ENCODE data around the gene VAV2.

VAV2 gene

GRCh38 chr9:133952598-133953550 lies 39.2 kb downstream of the VAV2 start:
- no peak for DNase-seq (ENCODE audit: low read depth)

DNA sequence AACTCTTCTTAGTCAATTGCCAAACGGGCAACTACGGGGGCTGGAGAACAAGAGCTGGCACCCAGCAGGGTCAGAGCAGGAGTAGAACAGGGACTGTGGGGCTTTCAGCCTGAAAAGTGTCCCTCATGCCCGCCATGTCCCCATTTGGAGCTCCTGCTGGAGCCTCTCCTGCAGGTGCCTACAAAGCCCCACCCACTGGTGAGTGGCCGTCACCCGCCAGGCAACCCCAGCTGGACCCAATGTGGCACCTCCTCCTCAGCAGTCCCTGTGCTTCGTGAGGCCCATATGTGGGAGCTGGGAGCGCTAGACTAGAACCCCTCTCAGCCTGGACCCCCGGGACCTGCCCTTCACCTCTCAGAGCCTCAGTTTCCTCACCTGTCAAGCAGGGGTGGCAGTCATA lies 40.9 kb downstream of the VAV2 start:
- no peak for DNase-seq (ENCODE audit: low read depth)

DNA sequence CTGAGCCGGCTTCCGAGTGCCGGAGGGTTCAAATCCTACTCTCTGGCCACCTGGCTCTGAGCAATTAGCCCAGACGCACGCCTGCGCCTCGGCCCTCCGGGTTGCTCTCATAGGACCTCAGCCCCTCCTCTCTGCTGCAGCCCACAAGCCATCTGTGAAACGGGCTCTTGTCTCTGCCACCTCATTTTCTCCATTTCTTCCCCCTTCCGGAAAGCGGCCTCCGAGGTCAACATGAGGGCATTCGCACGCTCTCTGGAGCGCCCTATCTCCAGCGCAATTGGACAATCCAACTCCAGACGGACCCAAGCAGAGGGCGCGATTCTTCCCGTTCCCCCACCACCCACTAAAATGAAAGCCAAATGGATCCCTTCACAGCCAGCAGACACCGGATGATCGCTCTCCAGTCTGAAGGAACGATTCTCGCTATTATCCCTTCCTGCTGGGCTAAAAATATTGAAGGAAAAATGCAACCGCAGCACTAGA lies 41.5 kb downstream of the VAV2 start:
- DNase-seq (ENCODE audit: low read depth), result no peak

DNA sequence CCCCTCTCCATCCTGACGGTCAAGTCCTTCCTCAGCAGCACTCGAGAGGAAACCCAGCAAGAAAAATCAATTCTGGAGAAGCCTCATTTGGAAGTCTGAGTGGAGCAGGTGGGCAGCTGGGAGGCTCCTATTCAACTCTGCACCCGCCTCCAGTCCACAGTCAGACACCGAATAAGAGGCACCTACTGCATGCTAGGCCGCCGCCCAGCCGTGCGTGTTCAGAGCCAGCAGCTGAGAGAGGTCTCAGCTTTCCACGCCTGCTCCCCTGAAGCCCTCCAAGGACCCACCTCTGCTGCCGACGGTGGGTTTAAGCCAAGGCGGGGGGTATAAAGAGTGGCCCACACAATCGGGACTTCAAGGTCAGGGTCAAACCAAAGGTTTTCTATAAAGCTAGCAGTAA lies 41.9 kb downstream of the VAV2 start:
- DNase-seq (ENCODE audit: low read depth), result no peak

DNA sequence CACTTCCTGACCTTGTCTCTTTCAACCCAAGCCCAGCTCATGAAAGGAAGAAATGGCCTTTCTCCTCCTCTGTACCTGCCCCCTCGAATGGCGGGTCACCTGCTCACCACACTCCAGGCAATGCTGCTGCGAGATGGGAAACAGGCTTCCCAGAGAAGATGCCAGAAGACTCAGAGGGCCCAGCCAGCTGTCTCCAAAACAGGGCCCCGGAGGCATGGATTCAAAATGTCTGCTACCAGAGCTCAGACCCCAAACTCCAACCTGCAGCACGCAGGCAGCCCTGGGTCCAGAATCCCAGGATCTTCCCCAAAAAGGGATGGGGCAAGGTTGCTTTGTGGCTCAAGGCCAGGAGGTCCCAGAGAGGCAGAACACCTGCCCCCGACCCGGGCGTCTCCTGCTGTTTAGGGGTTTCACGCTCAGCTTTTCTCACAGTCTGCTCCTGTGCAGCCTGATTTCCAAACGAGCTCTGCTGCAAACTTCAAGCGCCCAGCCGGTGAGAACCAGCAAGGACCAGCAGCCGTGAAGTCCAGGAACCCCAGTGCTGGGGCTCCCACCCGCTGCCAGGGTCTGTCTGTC lies 42.5 kb downstream of the VAV2 start:
- DNase-seq (ENCODE audit: low read depth), result no peak

DNA sequence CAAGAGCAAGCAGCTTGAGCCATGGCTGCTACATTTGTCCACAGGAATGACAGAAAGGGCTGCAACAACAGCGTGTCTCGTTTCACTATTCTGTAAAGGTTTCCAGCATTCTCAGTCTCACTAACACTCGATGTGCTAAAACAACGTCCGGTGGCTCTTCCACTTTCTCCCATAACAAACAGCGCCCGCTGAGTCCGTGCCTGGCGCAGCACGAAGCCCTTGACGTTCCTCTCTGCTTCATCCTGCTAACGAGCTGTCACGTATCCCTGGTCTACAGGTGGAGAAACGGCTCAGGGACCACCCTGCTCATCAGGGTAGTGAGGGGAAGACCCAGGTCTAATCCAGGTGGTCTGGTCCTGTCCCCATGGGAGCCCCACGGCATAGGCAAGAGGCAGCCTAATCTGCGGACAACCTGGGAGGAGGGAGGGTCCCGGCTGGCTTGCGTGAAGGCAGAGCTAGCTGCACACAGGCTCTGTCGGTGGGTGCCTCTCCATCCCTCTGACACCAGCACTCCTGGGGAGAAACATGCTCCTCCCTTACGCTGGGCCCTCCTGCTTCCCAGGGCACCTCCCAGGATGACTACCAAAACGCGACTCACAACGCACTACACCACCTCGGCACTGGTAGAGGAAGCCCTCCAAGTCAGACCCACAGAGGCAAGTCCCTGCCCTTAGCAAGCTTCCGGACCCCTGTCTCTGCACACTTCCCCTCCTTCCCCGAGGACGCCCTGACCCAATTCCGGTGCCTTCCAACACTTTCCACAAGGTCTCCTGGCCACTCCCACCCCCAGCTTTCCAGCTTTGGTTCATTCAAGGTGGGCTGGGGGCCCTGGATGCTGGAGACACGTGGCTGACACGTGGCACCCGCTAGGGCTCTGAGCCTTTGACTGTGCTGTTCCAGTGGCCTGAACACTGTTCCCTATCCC lies 43.3 kb downstream of the VAV2 start:
- no peak for DNase-seq (ENCODE audit: low read depth)

DNA sequence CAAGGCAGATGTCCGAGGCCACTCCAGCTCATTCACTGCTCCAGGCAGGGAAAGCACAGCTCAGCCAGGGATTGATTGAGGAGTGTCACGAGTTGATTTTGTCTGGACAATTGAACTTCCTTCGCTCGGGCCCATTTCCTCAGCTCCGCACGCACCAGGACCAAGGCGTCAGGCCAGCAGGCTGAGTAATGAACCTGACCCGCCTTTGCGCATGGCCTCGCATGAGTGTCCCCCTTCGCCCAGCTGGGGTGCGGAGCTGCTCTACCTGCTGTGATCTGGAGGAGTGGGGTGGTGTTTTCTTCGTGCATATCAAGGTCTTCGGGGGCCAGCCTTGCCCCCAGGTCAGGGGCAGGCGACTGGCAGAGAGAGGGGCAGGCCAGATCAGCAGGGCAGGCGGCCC lies 44.0 kb downstream of the VAV2 start:
- no peak for DNase-seq (ENCODE audit: low read depth)

DNA sequence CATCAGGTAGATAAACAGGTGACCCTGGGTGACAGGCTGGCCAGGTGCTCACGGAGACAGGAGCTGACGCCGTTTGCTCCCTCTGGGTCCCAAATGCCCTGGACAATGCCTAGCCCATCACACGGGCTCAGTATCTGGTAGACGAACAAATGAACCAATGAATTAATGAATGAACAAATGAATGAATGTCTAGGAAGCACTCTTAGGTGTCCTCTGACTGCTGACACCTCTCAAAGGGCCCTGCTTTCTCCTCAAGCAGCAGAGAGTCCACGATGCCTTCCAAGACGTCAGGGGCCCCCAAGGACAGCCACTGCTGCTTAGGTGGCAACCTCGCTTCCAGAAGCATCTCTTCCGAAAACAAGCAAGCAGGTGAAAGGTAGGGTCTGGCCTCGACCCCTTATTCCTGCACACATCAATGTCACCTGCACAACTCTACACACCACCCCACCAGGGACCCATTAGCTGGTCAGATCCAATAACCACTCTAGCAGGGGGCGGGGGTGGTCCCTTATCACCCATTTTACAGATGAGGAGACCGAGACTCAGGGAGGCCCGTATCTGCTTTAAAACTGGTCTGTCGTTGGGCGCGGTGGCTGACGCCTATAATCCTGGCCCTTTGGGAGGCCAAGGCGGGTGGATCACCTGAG lies 45.2 kb downstream of the VAV2 start:
- DNase-seq (ENCODE audit: low read depth), result no peak

- no peak for DNase-seq (ENCODE audit: low read depth)
Measured at GRCh38 chr9:133945977-133946753, 46.0 kb downstream of the VAV2 start.

- DNase-seq (ENCODE audit: low read depth), result no peak
Measured at GRCh38 chr9:133945314-133945975, 46.7 kb downstream of the VAV2 start.

GRCh38 chr9:133944746-133945135 lies 47.4 kb downstream of the VAV2 start:
- DNase-seq (ENCODE audit: low read depth), result no peak

- DNase-seq (ENCODE audit: low read depth), result no peak
Measured at GRCh38 chr9:133943781-133944745, 48.1 kb downstream of the VAV2 start.

GRCh38 chr9:133943036-133943780 lies 48.9 kb downstream of the VAV2 start:
- no peak for DNase-seq (ENCODE audit: low read depth)

DNA sequence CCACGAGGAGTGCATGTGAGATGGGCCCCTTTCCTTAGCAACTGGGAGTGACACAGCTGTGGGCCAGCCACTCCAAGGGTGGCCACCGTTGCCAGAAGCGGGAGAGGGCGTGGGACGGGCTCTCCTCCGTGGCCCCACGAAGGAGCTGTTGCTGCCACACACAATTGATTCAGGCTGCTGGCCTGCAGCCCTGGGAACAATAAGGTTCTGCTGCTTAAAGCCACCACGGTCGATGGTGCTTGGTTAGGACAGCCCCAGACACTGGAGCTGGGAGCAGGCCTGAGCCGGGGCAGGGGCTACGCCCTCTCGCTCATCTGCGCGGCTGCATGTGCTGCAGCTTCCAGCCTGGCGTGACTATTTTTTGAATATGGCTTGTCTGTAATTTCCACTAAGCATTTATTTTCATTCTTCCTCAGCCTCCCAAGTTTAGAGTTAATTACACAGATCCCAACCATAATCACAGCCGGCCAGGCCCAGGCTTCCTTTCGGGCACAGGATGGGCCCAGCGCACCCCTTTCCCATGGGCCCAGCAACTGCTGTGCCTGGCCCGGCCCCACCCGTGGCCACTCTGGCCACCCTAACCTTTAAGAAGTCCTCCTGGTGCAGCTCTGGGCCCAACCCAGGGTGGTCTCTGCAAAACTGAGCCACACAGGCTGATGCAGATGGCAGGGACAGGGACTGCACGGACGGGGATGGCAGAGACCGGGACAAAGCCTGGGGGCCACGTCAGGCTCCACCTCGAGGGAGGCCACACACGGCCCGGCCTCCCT lies 49.7 kb downstream of the VAV2 start:
- no peak for DNase-seq (ENCODE audit: low read depth)

- no peak for DNase-seq (ENCODE audit: low read depth)
Measured at GRCh38 chr9:133939845-133940244, 52.3 kb downstream of the VAV2 start.

DNA sequence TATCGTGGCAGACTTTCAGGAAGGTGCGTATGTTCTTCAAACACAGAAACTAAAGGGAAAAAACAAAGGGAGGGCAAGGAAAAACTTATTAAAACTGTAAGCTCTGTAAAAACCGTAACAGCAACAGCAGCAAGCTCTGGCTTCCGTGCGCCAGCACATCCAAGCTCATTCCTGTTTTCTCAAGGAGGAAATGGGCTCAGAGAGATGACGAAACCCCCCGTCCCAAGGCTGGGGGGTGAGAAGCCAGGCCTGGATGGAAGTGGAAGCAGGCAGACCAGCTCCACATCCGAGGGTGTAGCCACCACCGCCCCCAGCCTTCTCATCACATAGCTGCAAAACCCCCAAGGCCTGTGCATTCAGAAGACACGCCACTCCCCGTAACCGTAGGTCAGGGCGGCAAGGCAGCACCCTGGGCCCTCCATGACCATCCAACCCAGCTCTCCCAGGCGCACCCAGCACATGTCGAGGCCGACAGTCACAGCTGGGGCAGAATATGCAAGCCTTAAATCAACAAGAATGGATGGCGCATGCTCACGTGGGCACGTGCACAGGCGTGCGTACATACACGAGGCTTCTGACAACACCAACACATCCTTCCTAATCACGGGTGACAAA lies 52.8 kb downstream of the VAV2 start:
- no peak for DNase-seq (ENCODE audit: low read depth)

DNA sequence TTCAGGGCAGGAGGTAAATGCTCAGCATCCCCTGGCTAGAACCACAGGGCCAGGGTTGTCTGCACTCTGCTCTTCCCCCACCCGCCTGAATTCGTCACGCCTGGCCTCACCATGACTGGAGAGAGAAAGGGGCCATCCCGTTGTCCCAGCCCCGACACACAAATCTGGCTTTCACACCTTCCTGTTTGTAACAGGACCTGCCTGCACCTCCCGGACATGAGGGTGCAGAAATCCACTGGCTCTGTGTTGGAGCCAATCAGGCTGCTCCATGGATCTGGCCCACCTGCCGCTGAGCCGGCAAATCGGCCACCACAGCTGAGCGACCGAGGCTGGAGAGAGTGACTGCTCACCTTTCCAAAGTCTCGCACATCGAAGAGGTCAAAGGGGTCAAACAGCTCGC lies 53.4 kb downstream of the VAV2 start:
- DNase-seq (ENCODE audit: low read depth), result no peak

Measured in CMK (cell line).